Stomach (tissue), 4 donors: ENCODE data around the gene DYNLT2.

Source experiments
- EP300 ChIP-seq: sonication (generic); formaldehyde crosslinking; IDR thresholded peaks from one replicate; pipeline ENCODE4 v1.6.1; 2017; ENCODE audit warnings: antibody characterized with exemption
- TF ChIP-seq, protein P1 (sequence below), 7 experiments: fragments of 450-650 bp in 4 of 7; fragments of 200-600 bp in 3 of 7; sonication (generic) in 3 of 7; IDR thresholded peaks; one replicate each; pipeline ENCODE4 v1.5.1; 2016 to 2019; ENCODE audit warnings: antibody characterized with exemption in 7 of 7, control low read depth in 2 of 7, mild to moderate bottlenecking in 1 of 7

DNA sequence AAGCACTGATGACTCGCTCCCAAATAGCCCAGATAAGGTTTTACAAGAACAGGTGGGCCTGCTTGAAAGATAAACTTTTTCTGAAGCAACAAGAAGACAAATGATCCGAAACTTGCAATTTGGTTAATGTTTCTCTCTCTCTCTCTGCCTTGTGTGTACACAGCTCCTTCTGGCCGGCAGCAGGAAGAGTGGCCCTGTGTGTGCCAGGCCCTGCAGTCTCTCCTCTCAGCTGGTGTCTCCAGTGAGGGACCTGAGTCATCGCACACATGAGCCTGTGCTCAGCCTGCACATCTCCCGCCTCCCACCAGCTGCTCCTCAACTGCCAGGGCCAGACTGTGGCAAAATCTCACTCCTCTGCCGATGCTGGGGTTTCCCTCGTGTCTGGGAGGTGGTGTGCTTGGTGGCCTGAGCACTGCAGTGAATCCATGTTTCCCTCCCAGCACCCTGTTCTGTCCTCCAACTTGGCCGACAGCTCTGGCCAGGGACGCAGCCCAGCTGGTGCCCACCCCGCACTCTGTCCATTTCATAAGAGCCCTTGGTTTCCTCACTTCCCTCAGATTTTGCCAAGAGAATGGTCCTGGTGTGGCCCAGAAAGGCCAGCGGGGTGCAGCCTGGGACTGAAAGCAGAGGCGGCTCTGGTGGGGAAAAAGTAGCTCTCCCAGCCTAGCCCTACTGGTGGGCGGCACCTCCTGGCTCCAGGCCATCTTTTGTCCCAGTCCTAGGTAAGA, 49.5 kb upstream of the DYNLT2 start:
- TF ChIP-seq, protein P1, sequence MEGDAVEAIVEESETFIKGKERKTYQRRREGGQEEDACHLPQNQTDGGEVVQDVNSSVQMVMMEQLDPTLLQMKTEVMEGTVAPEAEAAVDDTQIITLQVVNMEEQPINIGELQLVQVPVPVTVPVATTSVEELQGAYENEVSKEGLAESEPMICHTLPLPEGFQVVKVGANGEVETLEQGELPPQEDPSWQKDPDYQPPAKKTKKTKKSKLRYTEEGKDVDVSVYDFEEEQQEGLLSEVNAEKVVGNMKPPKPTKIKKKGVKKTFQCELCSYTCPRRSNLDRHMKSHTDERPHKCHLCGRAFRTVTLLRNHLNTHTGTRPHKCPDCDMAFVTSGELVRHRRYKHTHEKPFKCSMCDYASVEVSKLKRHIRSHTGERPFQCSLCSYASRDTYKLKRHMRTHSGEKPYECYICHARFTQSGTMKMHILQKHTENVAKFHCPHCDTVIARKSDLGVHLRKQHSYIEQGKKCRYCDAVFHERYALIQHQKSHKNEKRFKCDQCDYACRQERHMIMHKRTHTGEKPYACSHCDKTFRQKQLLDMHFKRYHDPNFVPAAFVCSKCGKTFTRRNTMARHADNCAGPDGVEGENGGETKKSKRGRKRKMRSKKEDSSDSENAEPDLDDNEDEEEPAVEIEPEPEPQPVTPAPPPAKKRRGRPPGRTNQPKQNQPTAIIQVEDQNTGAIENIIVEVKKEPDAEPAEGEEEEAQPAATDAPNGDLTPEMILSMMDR (IDR thresholded peaks at IDR 0.05): no peak
- no peak for TF ChIP-seq EP300
